ENCODE measurements around the gene HK1. TPM values are rescaled to one million over a fixed set of nuclear protein-coding genes. Genes with fewer than 3 reads are reported as not detected.

The HK1 gene
- total RNA-seq, 1 experiment from 2014 or later, result 98.8 TPM

DNA sequence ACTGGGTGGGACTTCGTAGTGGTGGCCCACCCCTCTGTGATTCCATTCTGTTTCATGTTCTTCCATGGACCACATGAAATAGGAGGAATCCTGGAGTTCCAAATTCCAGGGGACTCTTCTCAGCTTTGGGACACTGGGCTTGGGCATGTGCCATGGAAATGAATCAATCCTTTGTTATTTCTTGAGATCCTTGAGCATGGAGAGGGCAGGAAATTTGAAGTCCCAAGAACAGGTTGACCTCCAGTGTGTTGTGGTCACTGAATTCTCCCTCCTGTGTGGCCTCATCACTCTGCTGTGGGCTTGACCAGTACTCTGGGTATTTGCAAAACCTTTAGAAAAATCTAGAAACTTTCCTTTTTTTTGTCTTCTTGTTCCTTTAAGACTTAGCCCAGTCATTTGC lies 115.7 kb downstream of the HK1 start:
- Mint-ChIP-seq H3K27ac (peak overlapping the region in 2 of 3 experiments; percentile 1 to 93; a peak in 2 of 7 replicates), H3K4me3 (no peak overlapping the region), H3K27me3 (ENCODE audit: low read depth) (no peaks in the 10 kb centered on the region), H3K4me1 (peaks cover 30 to 32% of the 10 kb centered on the region in 2 experiments), H3K9me3 (no peaks in the 10 kb centered on the region), H3K36me3 (ENCODE audit: insufficient read depth in 1 of 3, low read depth in 3 of 3) (peaks cover 33 to 51% (median 36%) of the 10 kb centered on the region in 3 experiments)
- H3K9me3 ChIP-seq (ENCODE audit: control insufficient read depth, low read depth, low read length), result no peaks in the 10 kb centered on the region
- no peak overlapping the region for H3K18ac ChIP-seq (ENCODE audit: insufficient read length, low read depth, low read length)
- no peak overlapping the region for H2AK5ac ChIP-seq (ENCODE audit: insufficient read length, low read length)
- no peak overlapping the region for H3K4ac ChIP-seq (ENCODE audit: low read depth, low read length)
- TF ChIP-seq, protein P1, sequence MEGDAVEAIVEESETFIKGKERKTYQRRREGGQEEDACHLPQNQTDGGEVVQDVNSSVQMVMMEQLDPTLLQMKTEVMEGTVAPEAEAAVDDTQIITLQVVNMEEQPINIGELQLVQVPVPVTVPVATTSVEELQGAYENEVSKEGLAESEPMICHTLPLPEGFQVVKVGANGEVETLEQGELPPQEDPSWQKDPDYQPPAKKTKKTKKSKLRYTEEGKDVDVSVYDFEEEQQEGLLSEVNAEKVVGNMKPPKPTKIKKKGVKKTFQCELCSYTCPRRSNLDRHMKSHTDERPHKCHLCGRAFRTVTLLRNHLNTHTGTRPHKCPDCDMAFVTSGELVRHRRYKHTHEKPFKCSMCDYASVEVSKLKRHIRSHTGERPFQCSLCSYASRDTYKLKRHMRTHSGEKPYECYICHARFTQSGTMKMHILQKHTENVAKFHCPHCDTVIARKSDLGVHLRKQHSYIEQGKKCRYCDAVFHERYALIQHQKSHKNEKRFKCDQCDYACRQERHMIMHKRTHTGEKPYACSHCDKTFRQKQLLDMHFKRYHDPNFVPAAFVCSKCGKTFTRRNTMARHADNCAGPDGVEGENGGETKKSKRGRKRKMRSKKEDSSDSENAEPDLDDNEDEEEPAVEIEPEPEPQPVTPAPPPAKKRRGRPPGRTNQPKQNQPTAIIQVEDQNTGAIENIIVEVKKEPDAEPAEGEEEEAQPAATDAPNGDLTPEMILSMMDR (conservative IDR thresholded peaks at IDR 0.05), result no peak
- H4K20me1 ChIP-seq (ENCODE audit: control insufficient read depth, insufficient read depth, insufficient read length), result no peaks in the 10 kb centered on the region
- H2BK15ac ChIP-seq (ENCODE audit: low read depth, low read length), result no peak overlapping the region
- no peak overlapping the region for H4K8ac ChIP-seq (replicated peaks; ENCODE audit: insufficient read length, low read depth, low read length)
- H3K27me3 ChIP-seq (ENCODE audit: insufficient read depth, low read length), result no peaks in the 10 kb centered on the region
- H2BK5ac ChIP-seq (ENCODE audit: insufficient read length, low read length), result no peak overlapping the region
- no peak overlapping the region for H2BK120ac ChIP-seq (ENCODE audit: low read depth, low read length, poor library complexity, severe bottlenecking)
- no peak overlapping the region for H2BK12ac ChIP-seq (ENCODE audit: insufficient read length, low read depth, low read length)
- no peak overlapping the region for H2BK20ac ChIP-seq (ENCODE audit: low read depth, low read length, poor library complexity, severe bottlenecking)
- no peak overlapping the region for H4K91ac ChIP-seq (ENCODE audit: insufficient read length, low read depth, low read length)
- no peak overlapping the region for H3K23ac ChIP-seq (ENCODE audit: insufficient read length, low read depth, low read length)
- no peak overlapping the region for H3K4me2 ChIP-seq (ENCODE audit: insufficient read depth, insufficient read length, low read length)
- H4K5ac ChIP-seq (ENCODE audit: insufficient read length, low read depth, low read length), result no peak overlapping the region
- DNase-seq, result no peak
- no peak overlapping the region for H3K56ac ChIP-seq (ENCODE audit: insufficient read length, low read depth, low read length)
- no peak overlapping the region for H3K27ac ChIP-seq (ENCODE audit: insufficient read length, low read depth, low read length)
- H3K4me1 ChIP-seq (ENCODE audit: insufficient read depth, low read length), result peaks cover 15% of the 10 kb centered on the region; the same call in 1 of the 2 replicates
- no peaks in the 10 kb centered on the region for H3K79me2 ChIP-seq (ENCODE audit: insufficient read depth, low read length)
- H3K14ac ChIP-seq (ENCODE audit: insufficient read depth, low read length), result no peak overlapping the region
- no peak overlapping the region for H3K9ac ChIP-seq (ENCODE audit: extremely low read depth, insufficient read length, low read length)
- WGBS (ENCODE audit: extremely low coverage, insufficient read length, low lambda C conversion rate), result no CpG with 5 or more reads among the region's 1 CpG
- no peaks in the 10 kb centered on the region for H3K23me2 ChIP-seq (ENCODE audit: insufficient read length, low read depth, low read length, poor library complexity, severe bottlenecking)
- H2AFZ ChIP-seq (ENCODE audit: low read length), result no peak overlapping the region
- H3K79me1 ChIP-seq (ENCODE audit: insufficient read depth, low read depth, low read length, poor library complexity, severe bottlenecking), result no peaks in the 10 kb centered on the region
- H3T11ph ChIP-seq (ENCODE audit: low read length), result no peak overlapping the region

All from H9 (cell line).